IMR-90 (cell line): ENCODE measurements around the gene BARX1. TPM values are rescaled to one million over a fixed set of nuclear protein-coding genes. Genes with fewer than 3 reads are reported as not detected.

Experiments used
- ATAC-seq: fragments of 200-7000 bp; cut with Tn5 transposase; 2 replicates; pipeline ENCODE4 v1.9.1; 2020; ENCODE audit warnings: low read depth, mild to moderate bottlenecking, moderate library complexity
- BruUV-seq: library from RNA; stranded (reverse); fragments of 400-500 nt; replicated peaks from 2 replicates; lab custom pipeline; 2021; lab: Mats Ljungman, UMichigan
- CTCF ChIA-PET: fragments of 300-600 bp; formaldehyde crosslinking; extraction: SDS; loops from one replicate; lab custom pipeline; 2021; ENCODE audit warnings: antibody characterized with exemption; lab: Yijun Ruan, JAX
- POLR2A ChIA-PET: fragments of 300-600 bp; sonication (Branson Sonifier 250); formaldehyde crosslinking; loops from one replicate; lab custom pipeline; 2022; ENCODE audit warnings: antibody characterized with exemption; ENCODE audit not compliant: unreplicated experiment; lab: Charles Lee
- DNase-seq: peaks from one replicate; pipeline ENCODE4 v3.0.0; 2013
- H2AFZ ChIP-seq: replicated peaks from 2 replicates; pipeline ENCODE3; 2013; ENCODE audit warnings: low read length, mild to moderate bottlenecking; ENCODE audit not compliant: poor library complexity
- H2AK5ac ChIP-seq: 2 replicates; pipeline ENCODE4 v1.6.1; 2013; ENCODE audit warnings: low read depth, low read length, inconsistent platforms
- H2AK9ac ChIP-seq: replicated peaks from 2 replicates; pipeline ENCODE3; 2013; ENCODE audit warnings: mild to moderate bottlenecking, low read depth, low read length, moderate library complexity; ENCODE audit not compliant: poor library complexity
- H2BK120ac ChIP-seq: 2 replicates; pipeline ENCODE4 v1.6.1; 2013; ENCODE audit warnings: low read depth, low read length, inconsistent platforms
- H2BK15ac ChIP-seq: 3 replicates; pipeline ENCODE4 v1.6.1; 2013; ENCODE audit warnings: low read depth, low read length, inconsistent platforms
- H2BK20ac ChIP-seq: 2 replicates; pipeline ENCODE4 v1.6.1; 2013; ENCODE audit warnings: low read depth, mild to moderate bottlenecking, inconsistent platforms, low read length, moderate library complexity
- H2BK5ac ChIP-seq: 2 replicates; pipeline ENCODE4 v1.6.1; 2013; ENCODE audit warnings: mild to moderate bottlenecking, low read depth, low read length, inconsistent platforms; ENCODE audit not compliant: poor library complexity, severe bottlenecking
- H3K14ac ChIP-seq: replicated peaks from 2 replicates; pipeline ENCODE4 v1.6.1; 2013; ENCODE audit warnings: low read depth, low read length, inconsistent platforms
- H3K18ac ChIP-seq: 2 replicates; pipeline ENCODE4 v1.6.1; 2013; ENCODE audit warnings: low read depth, low read length, control low read depth
- H3K23ac ChIP-seq: 2 replicates; pipeline ENCODE4 v1.6.1; 2013; ENCODE audit warnings: low read depth, low read length, inconsistent platforms
- H3K27ac ChIP-seq: 2 replicates; pipeline ENCODE4 v1.5.1; 2013; ENCODE audit warnings: mild to moderate bottlenecking, control low read depth, low read length; ENCODE audit not compliant: insufficient read depth
- H3K27me3 ChIP-seq: 2 replicates; pipeline ENCODE4 v1.6.1; 2013; ENCODE audit warnings: low read length; ENCODE audit not compliant: control insufficient read depth, insufficient read depth
- H3K36me3 ChIP-seq: 2 replicates; pipeline ENCODE4 v1.6.1; 2013; ENCODE audit warnings: low read length, mixed read lengths; ENCODE audit not compliant: control insufficient read depth, insufficient read depth
- H3K4ac ChIP-seq: 2 replicates; pipeline ENCODE4 v1.6.1; 2013; ENCODE audit warnings: low read depth, low read length, inconsistent platforms
- H3K4me1 ChIP-seq: 2 replicates; pipeline ENCODE4 v1.6.1; 2013; ENCODE audit warnings: low read length, mixed read lengths; ENCODE audit not compliant: control insufficient read depth, insufficient read depth
- H3K4me2 ChIP-seq: 2 replicates; pipeline ENCODE4 v1.6.1; 2013; ENCODE audit warnings: low read depth, mild to moderate bottlenecking, control low read depth, low read length, moderate library complexity
- H3K4me3 ChIP-seq: 2 replicates; pipeline ENCODE4 v1.5.1; 2013; ENCODE audit warnings: low read depth, mild to moderate bottlenecking, control low read depth, low read length, moderate library complexity; ENCODE audit not compliant: insufficient read depth
- H3K56ac ChIP-seq: 2 replicates; pipeline ENCODE4 v1.6.1; 2013; ENCODE audit warnings: low read length, inconsistent platforms; ENCODE audit not compliant: insufficient read depth; ENCODE audit errors: extremely low read depth
- H3K79me1 ChIP-seq, 2 experiments: 2 replicates each; pipeline ENCODE4 v1.6.1; 2013; ENCODE audit warnings: low read length in 2 of 2, inconsistent platforms in 1 of 2, low read depth in 1 of 2
- H3K9ac ChIP-seq: 2 replicates; pipeline ENCODE4 v1.6.1; 2013; ENCODE audit warnings: low read depth, low read length, control low read depth
- H3K9me1 ChIP-seq: 2 replicates; pipeline ENCODE4 v1.6.1; 2013; ENCODE audit warnings: low read length, inconsistent platforms; ENCODE audit not compliant: insufficient read depth
- H3K9me3 ChIP-seq: 2 replicates; pipeline ENCODE4 v1.6.1; 2013; ENCODE audit warnings: low read length; ENCODE audit not compliant: control insufficient read depth, insufficient read depth
- H4K20me1 ChIP-seq: 2 replicates; pipeline ENCODE4 v1.6.1; 2013; ENCODE audit warnings: low read length, inconsistent platforms; ENCODE audit not compliant: insufficient read depth
- H4K5ac ChIP-seq: 2 replicates; pipeline ENCODE4 v1.6.1; 2013; ENCODE audit warnings: mild to moderate bottlenecking, low read depth, low read length, control low read depth
- H4K8ac ChIP-seq, 2 experiments: 2 replicates each; pipeline ENCODE4 v1.6.1; 2013; ENCODE audit warnings: low read depth in 2 of 2, low read length in 2 of 2, control low read depth in 1 of 2, inconsistent platforms in 1 of 2
- H4K91ac ChIP-seq: 2 replicates; pipeline ENCODE4 v1.6.1; 2013; ENCODE audit warnings: low read depth, low read length, inconsistent platforms; ENCODE audit not compliant: insufficient read depth
- BHLHE40 ChIP-seq: fragments of 150-350 bp; IDR thresholded peaks from 2 replicates; pipeline ENCODE4 v1.6.1; 2016; ENCODE audit warnings: mild to moderate bottlenecking, low read depth, low read length
- CEBPB ChIP-seq: IDR thresholded peaks from 2 replicates; pipeline ENCODE4 v1.6.1; 2012; ENCODE audit warnings: low read depth, low read length, improper control_type of control experiment
- CHD1 ChIP-seq: IDR thresholded peaks from 2 replicates; pipeline ENCODE4 v1.6.1; 2012; ENCODE audit warnings: low read depth, low read length, improper control_type of control experiment
- CTCF ChIP-seq: conservative IDR thresholded peaks from 2 replicates; pipeline ENCODE4 v1.5.1; 2012; ENCODE audit warnings: mild to moderate bottlenecking, low read depth, low read length, improper control_type of control experiment
- ELK1 ChIP-seq: fragments of 150-350 bp; IDR thresholded peaks from 2 replicates; pipeline ENCODE4 v1.6.1; 2016; ENCODE audit warnings: low read depth, mild to moderate bottlenecking, low read length, moderate library complexity, borderline replicate concordance
- FOS ChIP-seq: fragments of 150-350 bp; IDR thresholded peaks from 2 replicates; pipeline ENCODE4 v1.6.1; 2016; ENCODE audit warnings: low read depth, low read length
- MAZ ChIP-seq: IDR thresholded peaks from 2 replicates; pipeline ENCODE4 v1.6.1; 2012; ENCODE audit warnings: low read depth, mild to moderate bottlenecking, low read length, improper control_type of control experiment, moderate library complexity, borderline replicate concordance
- MXI1 ChIP-seq: IDR thresholded peaks from 2 replicates; pipeline ENCODE4 v1.6.1; 2012; ENCODE audit warnings: low read depth, mild to moderate bottlenecking, low read length, moderate library complexity, borderline replicate concordance
- POLR2A ChIP-seq: IDR thresholded peaks from 2 replicates; pipeline ENCODE4 v1.6.1; 2012; ENCODE audit warnings: mild to moderate bottlenecking, low read depth, low read length
- RAD21 ChIP-seq: IDR thresholded peaks from 2 replicates; pipeline ENCODE4 v1.6.1; 2012; ENCODE audit warnings: low read length, improper control_type of control experiment
- RCOR1 ChIP-seq: IDR thresholded peaks from 2 replicates; pipeline ENCODE4 v1.6.1; 2012; ENCODE audit warnings: mild to moderate bottlenecking, low read length, improper control_type of control experiment; ENCODE audit not compliant: insufficient replicate concordance
- RFX5 ChIP-seq: IDR thresholded peaks from 2 replicates; pipeline ENCODE4 v1.8.0; 2012; ENCODE audit warnings: low read depth, mild to moderate bottlenecking, low read length, moderate library complexity
- WGBS, 2 experiments: methylation state at CpG; one replicate each; pipeline versions ENCODE4 v1.1.5 to v1.1.7; 2013; ENCODE audit warnings: missing lambda C conversion rate in 2 of 2; ENCODE audit not compliant: insufficient read length in 1 of 2; ENCODE audit errors: extremely low coverage in 2 of 2; 5-methylcytosine and 5-hydroxymethylcytosine counted together
- dilution Hi-C: fragments of 300-500 bp; cut with HindIII; formaldehyde crosslinking; loops from one replicate; pipeline ENCODE4 v1.14.3; 2018; ENCODE audit warnings: low sequenced_read_pairs; ENCODE audit not compliant: unreplicated experiment
- in situ Hi-C: fragments of 300-500 bp; cut with MboI; formaldehyde crosslinking; loops from 3 replicates; pipeline ENCODE4 v1.14.3; 2019; ENCODE audit warnings: low sequenced_read_pairs, inconsistent platforms, mixed read lengths
- intact Hi-C: fragments of 100-400 bp; cut with micrococcal nuclease; formaldehyde crosslinking; loops from 2 replicates; pipeline ENCODE4 v1.10.0; 2022
- polyA plus RNA-seq, 3 experiments: library from polyadenylated mRNA; depleted of rRNA; stranded (reverse); fragments of >200 nt; gene quantifications; 2 replicates each; pipeline ENCODE4 v1.2.3, GENCODE V29; 2012; ENCODE audit warnings: low replicate concordance in 1 of 3
- total RNA-seq: library from RNA; depleted of rRNA; stranded (reverse); fragments of >200 nt; gene quantifications from 2 replicates; pipeline ENCODE4 v1.2.3, GENCODE V29; 2012
- TF ChIP-seq, protein P1 (sequence below): fragments of 150-350 bp; IDR thresholded peaks from 2 replicates; pipeline ENCODE4 v1.6.1; 2017; ENCODE audit warnings: mild to moderate bottlenecking, antibody characterized with exemption, low read length, low read depth

Gene BARX1
- total and polyA plus RNA-seq, 2 of the 4 experiments (the other 2 are of a cell fraction), result not detected

GRCh38 chr9:93949694-93950449 is 5.3 kb downstream of the BARX1 start:
- peaks cover 95% of the 10 kb centered on the region for H3K27me3 ChIP-seq
- no peak overlapping the region for H2BK20ac ChIP-seq
- in situ Hi-C loops, result loop anchor here (25.0 kb wide), 2 partner anchors 538 to 788 kb away; no protein-coding TSS in a partner anchor

More at GRCh38 chr9:93949694-93950449, 5.3 kb downstream of the BARX1 start:
- no peak overlapping the region for H3K14ac ChIP-seq
- ChIA-PET POLR2A (no interaction called here), CTCF (no interaction called here)
- H3K9ac ChIP-seq, result no peak overlapping the region
- no peak overlapping the region for H3K56ac ChIP-seq
- no peak overlapping the region for H4K91ac ChIP-seq
- dilution Hi-C loops, result no loop called here
- no peak overlapping the region for H3K23ac ChIP-seq
- no peak overlapping the region for H2AK5ac ChIP-seq
- H3K4me1 ChIP-seq, result peaks cover 2% of the 10 kb centered on the region; the same call in 1 of the 2 replicates
- no peak overlapping the region for H2BK15ac ChIP-seq
- no peak overlapping the region for H2AFZ ChIP-seq
- no peak overlapping the region for H4K8ac ChIP-seq
- no peak overlapping the region for H3K4me3 ChIP-seq
- no peak for DNase-seq
- no peak overlapping the region for H3K4me2 ChIP-seq
- H2BK120ac ChIP-seq, result no peak overlapping the region
- no peaks in the 10 kb centered on the region for H4K20me1 ChIP-seq
- H3K4ac ChIP-seq, result no peak overlapping the region
- no peaks in the 10 kb centered on the region for H3K79me1 ChIP-seq
- H3K9me1 ChIP-seq, result no peaks in the 10 kb centered on the region
- H3K18ac ChIP-seq, result no peak overlapping the region
- BruUV-seq, result no TSS peak
- no peak overlapping the region for H2AK9ac ChIP-seq
- H3K27ac ChIP-seq, result no peak overlapping the region
- no peak overlapping the region for H4K5ac ChIP-seq
- H3K36me3 ChIP-seq, result no peaks in the 10 kb centered on the region
- ATAC-seq, result no peak
- peaks cover 12% of the 10 kb centered on the region for H3K9me3 ChIP-seq
- no peak overlapping the region for H2BK5ac ChIP-seq
- intact Hi-C loops, result no loop called here
- WGBS, 2 experiments, result no CpG with 5 or more reads among the region's 16 CpGs
- TF ChIP-seq MXI1 (no peak), RCOR1 (no peak), ELK1 (no peak), CTCF (no peak), RAD21 (no peak), BHLHE40 (no peak), RFX5 (no peak), MAZ (no peak), FOS (no peak), CHD1 (no peak), POLR2A (no peak), CEBPB (no peak)
- TF ChIP-seq, protein P1, sequence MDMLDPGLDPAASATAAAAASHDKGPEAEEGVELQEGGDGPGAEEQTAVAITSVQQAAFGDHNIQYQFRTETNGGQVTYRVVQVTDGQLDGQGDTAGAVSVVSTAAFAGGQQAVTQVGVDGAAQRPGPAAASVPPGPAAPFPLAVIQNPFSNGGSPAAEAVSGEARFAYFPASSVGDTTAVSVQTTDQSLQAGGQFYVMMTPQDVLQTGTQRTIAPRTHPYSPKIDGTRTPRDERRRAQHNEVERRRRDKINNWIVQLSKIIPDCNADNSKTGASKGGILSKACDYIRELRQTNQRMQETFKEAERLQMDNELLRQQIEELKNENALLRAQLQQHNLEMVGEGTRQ, result no peak
